ENCODE data around the gene TAOK1. TPM values are rescaled to one million over a fixed set of nuclear protein-coding genes. Genes with fewer than 3 reads are reported as not detected.

TAOK1 gene
- total RNA-seq, 1 experiment from 2014 or later: 87.1 TPM

DNA sequence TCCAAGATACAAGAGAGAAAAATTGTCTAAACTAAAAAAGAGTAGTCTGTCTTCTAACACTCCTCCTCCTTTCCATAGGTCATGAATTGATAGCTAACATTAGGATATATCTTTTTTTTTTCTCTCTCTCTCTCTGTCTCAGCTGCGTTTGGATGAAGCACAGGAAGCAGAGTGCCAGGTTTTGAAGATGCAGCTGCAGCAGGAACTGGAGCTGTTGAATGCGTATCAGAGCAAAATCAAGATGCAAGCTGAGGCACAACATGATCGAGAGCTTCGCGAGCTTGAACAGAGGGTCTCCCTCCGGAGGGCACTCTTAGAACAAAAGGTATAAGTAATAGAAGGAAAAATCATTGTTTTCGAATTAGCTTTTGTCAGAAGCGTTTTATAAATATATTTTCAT lies 143.8 kb downstream of the TAOK1 start:
- Mint-ChIP-seq H3K27ac (no peak overlapping the region), H3K4me1 (no peaks in the 10 kb centered on the region), H3K4me3 (no peak overlapping the region), H3K9me3 (peaks cover 8% of the 10 kb centered on the region; the same call in 1 of the 2 replicates), H3K27me3 (ENCODE audit: low read depth) (no peaks in the 10 kb centered on the region), H3K36me3 (peaks cover 58% of the 10 kb centered on the region)
- ATAC-seq (no peak), DNase-seq (ENCODE audit: low spot score) (no peak)
- TF ChIP-seq NFE2L1 (CRISPR knock-in tag; IDR thresholded peaks at IDR 0.05): no peak
- no peak for TF ChIP-seq GABPB1 (CRISPR knock-in tag; IDR thresholded peaks at IDR 0.05)
- TF ChIP-seq, protein P1, sequence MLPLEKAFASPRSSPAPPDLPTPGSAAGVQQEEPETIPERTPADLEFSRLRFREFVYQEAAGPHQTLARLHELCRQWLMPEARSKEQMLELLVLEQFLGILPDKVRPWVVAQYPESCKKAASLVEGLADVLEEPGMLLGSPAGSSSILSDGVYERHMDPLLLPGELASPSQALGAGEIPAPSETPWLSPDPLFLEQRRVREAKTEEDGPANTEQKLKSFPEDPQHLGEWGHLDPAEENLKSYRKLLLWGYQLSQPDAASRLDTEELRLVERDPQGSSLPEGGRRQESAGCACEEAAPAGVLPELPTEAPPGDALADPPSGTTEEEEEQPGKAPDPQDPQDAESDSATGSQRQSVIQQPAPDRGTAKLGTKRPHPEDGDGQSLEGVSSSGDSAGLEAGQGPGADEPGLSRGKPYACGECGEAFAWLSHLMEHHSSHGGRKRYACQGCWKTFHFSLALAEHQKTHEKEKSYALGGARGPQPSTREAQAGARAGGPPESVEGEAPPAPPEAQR (CRISPR knock-in tag; IDR thresholded peaks at IDR 0.05): no peak
- TF ChIP-seq ZNF232 (CRISPR knock-in tag; IDR thresholded peaks at IDR 0.05): no peak
- TF ChIP-seq SMAD3 (CRISPR knock-in tag; IDR thresholded peaks at IDR 0.05; ENCODE audit: borderline replicate concordance): no peak
- no peak for TF ChIP-seq ZBTB21 (CRISPR knock-in tag; IDR thresholded peaks at IDR 0.05; ENCODE audit: borderline replicate concordance)
- TF ChIP-seq, protein P2, sequence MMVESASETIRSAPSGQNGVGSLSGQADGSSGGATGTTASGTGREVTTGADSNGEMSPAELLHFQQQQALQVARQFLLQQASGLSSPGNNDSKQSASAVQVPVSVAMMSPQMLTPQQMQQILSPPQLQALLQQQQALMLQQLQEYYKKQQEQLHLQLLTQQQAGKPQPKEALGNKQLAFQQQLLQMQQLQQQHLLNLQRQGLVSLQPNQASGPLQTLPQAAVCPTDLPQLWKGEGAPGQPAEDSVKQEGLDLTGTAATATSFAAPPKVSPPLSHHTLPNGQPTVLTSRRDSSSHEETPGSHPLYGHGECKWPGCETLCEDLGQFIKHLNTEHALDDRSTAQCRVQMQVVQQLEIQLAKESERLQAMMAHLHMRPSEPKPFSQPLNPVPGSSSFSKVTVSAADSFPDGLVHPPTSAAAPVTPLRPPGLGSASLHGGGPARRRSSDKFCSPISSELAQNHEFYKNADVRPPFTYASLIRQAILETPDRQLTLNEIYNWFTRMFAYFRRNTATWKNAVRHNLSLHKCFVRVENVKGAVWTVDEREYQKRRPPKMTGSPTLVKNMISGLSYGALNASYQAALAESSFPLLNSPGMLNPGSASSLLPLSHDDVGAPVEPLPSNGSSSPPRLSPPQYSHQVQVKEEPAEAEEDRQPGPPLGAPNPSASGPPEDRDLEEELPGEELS (CRISPR knock-in tag; IDR thresholded peaks at IDR 0.05): no peak
- no peak for TF ChIP-seq NFATC4 (CRISPR knock-in tag; IDR thresholded peaks at IDR 0.05)
- TF ChIP-seq, protein P3, sequence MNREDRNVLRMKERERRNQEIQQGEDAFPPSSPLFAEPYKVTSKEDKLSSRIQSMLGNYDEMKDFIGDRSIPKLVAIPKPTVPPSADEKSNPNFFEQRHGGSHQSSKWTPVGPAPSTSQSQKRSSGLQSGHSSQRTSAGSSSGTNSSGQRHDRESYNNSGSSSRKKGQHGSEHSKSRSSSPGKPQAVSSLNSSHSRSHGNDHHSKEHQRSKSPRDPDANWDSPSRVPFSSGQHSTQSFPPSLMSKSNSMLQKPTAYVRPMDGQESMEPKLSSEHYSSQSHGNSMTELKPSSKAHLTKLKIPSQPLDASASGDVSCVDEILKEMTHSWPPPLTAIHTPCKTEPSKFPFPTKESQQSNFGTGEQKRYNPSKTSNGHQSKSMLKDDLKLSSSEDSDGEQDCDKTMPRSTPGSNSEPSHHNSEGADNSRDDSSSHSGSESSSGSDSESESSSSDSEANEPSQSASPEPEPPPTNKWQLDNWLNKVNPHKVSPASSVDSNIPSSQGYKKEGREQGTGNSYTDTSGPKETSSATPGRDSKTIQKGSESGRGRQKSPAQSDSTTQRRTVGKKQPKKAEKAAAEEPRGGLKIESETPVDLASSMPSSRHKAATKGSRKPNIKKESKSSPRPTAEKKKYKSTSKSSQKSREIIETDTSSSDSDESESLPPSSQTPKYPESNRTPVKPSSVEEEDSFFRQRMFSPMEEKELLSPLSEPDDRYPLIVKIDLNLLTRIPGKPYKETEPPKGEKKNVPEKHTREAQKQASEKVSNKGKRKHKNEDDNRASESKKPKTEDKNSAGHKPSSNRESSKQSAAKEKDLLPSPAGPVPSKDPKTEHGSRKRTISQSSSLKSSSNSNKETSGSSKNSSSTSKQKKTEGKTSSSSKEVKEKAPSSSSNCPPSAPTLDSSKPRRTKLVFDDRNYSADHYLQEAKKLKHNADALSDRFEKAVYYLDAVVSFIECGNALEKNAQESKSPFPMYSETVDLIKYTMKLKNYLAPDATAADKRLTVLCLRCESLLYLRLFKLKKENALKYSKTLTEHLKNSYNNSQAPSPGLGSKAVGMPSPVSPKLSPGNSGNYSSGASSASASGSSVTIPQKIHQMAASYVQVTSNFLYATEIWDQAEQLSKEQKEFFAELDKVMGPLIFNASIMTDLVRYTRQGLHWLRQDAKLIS (CRISPR knock-in tag; IDR thresholded peaks at IDR 0.05; ENCODE audit: borderline replicate concordance): no peak
- TF ChIP-seq SMAD4 (CRISPR knock-in tag; IDR thresholded peaks at IDR 0.05): no peak
- TF ChIP-seq, protein P4, sequence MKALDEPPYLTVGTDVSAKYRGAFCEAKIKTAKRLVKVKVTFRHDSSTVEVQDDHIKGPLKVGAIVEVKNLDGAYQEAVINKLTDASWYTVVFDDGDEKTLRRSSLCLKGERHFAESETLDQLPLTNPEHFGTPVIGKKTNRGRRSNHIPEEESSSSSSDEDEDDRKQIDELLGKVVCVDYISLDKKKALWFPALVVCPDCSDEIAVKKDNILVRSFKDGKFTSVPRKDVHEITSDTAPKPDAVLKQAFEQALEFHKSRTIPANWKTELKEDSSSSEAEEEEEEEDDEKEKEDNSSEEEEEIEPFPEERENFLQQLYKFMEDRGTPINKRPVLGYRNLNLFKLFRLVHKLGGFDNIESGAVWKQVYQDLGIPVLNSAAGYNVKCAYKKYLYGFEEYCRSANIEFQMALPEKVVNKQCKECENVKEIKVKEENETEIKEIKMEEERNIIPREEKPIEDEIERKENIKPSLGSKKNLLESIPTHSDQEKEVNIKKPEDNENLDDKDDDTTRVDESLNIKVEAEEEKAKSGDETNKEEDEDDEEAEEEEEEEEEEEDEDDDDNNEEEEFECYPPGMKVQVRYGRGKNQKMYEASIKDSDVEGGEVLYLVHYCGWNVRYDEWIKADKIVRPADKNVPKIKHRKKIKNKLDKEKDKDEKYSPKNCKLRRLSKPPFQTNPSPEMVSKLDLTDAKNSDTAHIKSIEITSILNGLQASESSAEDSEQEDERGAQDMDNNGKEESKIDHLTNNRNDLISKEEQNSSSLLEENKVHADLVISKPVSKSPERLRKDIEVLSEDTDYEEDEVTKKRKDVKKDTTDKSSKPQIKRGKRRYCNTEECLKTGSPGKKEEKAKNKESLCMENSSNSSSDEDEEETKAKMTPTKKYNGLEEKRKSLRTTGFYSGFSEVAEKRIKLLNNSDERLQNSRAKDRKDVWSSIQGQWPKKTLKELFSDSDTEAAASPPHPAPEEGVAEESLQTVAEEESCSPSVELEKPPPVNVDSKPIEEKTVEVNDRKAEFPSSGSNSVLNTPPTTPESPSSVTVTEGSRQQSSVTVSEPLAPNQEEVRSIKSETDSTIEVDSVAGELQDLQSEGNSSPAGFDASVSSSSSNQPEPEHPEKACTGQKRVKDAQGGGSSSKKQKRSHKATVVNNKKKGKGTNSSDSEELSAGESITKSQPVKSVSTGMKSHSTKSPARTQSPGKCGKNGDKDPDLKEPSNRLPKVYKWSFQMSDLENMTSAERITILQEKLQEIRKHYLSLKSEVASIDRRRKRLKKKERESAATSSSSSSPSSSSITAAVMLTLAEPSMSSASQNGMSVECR (CRISPR knock-in tag; IDR thresholded peaks at IDR 0.05; ENCODE audit: borderline replicate concordance): no peak
- TF ChIP-seq, protein P5, sequence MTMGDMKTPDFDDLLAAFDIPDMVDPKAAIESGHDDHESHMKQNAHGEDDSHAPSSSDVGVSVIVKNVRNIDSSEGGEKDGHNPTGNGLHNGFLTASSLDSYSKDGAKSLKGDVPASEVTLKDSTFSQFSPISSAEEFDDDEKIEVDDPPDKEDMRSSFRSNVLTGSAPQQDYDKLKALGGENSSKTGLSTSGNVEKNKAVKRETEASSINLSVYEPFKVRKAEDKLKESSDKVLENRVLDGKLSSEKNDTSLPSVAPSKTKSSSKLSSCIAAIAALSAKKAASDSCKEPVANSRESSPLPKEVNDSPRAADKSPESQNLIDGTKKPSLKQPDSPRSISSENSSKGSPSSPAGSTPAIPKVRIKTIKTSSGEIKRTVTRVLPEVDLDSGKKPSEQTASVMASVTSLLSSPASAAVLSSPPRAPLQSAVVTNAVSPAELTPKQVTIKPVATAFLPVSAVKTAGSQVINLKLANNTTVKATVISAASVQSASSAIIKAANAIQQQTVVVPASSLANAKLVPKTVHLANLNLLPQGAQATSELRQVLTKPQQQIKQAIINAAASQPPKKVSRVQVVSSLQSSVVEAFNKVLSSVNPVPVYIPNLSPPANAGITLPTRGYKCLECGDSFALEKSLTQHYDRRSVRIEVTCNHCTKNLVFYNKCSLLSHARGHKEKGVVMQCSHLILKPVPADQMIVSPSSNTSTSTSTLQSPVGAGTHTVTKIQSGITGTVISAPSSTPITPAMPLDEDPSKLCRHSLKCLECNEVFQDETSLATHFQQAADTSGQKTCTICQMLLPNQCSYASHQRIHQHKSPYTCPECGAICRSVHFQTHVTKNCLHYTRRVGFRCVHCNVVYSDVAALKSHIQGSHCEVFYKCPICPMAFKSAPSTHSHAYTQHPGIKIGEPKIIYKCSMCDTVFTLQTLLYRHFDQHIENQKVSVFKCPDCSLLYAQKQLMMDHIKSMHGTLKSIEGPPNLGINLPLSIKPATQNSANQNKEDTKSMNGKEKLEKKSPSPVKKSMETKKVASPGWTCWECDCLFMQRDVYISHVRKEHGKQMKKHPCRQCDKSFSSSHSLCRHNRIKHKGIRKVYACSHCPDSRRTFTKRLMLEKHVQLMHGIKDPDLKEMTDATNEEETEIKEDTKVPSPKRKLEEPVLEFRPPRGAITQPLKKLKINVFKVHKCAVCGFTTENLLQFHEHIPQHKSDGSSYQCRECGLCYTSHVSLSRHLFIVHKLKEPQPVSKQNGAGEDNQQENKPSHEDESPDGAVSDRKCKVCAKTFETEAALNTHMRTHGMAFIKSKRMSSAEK (CRISPR knock-in tag; IDR thresholded peaks at IDR 0.05; ENCODE audit: borderline replicate concordance): no peak
- TF ChIP-seq ZNF416 (CRISPR knock-in tag; IDR thresholded peaks at IDR 0.05): no peak
- no peak for TF ChIP-seq ZNF121 (CRISPR knock-in tag; IDR thresholded peaks at IDR 0.05)
- ChIA-PET POLR2A (interaction anchor here (0.5 kb wide), 1 partner anchor 60 kb away, joined by 3 read pairs; no protein-coding TSS in a partner anchor), CTCF (interaction anchor here (1.5 kb wide), 1 partner anchor 164 kb away, joined by 6 read pairs; no protein-coding TSS in a partner anchor)
